ENCODE results near the gene BCL2.

Gene BCL2

GRCh38 chr18:63186520-63187222 lies 132.9 kb downstream of the BCL2 start:
- DNase-seq (ENCODE audit: extremely low read depth in 1 of 2, low read depth in 1 of 2), result no peak

DNA sequence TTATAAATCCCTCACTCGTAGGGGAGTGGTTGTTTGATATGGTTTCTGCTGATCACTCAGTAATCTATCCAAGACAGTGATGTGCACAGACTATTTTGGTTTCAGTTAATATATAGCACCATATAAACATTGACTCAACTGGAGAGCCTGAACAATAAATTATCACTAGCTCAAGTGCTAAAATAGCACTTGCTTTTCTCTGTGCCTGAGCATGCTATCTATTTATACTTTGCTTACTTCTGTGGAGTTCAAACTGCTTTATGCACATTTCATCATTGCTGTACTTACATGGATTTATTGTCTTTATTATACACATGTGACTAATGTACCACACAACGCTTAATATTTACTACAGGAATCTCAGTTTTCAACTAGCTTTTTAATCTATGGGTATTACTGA lies 133.6 kb downstream of the BCL2 start:
- no peak for DNase-seq (ENCODE audit: extremely low read depth in 1 of 2, low read depth in 1 of 2)

DNA sequence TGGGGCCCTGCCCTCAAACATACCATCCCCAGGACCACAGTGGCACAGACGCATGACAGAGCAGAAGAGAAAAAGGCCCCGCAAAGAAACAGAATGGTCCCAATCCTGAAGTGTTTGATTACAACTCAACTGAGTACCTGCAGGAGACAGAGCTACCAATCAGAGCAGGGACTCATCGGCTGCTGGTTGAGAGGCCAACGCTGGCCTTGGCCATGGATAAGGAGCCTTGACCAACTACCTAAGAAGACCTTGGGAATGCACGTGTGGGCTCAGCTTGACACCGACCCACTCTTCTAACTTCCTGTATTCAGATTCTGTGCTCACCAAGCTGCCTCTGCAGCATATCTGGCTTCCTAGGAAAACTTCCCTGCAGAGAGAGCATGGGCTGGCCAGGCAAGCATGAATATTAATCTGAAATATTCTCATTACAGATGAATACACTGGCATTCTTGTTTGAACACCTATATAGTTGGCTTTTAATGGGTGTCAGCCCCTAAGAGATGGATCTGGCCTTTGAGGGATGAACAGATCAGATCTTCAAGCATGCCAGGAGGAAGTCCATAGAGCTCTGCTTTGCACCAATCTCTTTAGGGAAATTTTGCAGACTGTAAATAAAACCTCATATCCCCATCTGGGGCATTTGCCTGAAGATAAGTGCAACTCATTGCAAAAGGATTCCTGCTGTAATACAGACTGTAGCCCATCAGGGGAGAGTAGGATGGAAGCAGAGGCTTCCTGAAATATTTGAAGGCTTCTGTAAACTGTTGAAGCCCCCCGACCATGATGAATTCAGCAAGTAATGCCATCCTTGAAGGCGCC lies 135.4 kb downstream of the BCL2 start:
- DNase-seq (ENCODE audit: extremely low read depth in 1 of 2, low read depth in 1 of 2), result no peak

DNA sequence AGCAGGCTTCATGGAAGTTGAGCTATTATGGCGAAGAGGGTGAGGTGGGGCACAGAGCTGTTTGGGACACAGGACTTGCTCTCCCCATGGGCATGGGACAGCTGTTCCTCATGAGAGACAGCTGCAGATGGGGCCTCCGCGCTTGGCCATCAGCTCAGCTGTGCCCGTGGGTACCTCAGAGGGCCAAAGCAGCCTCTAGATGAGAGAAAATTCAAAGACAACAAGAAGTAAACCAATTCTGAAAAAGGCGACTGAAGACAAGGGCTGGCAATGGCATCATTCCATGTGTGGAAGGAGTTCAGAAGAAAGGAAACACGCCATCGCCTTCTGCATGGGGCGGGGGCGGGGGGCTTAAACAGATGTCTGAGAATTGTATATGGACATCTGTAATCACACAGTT lies 136.2 kb downstream of the BCL2 start:
- DNase-seq (ENCODE audit: extremely low read depth in 1 of 2, low read depth in 1 of 2), result no peak

DNA sequence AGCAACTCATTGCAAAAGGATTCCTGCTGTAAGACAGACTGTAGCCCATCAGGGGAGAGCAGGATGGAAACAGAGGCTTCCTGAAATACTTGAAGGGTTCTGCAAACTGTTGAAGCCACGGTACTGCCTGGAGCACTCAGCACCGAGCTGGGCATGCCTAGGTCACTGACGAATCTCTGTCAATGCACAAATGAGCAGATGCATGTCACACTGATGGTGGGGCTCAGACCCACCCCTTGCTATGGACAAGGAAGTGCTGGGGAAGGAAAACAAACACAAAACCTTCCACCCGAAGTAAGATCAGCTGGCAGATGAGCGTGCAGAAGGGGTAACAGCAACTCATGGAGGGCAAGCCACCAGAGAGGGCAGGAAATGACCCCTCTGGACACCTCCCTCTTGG lies 136.7 kb downstream of the BCL2 start:
- no peak for DNase-seq (ENCODE audit: extremely low read depth in 1 of 2, low read depth in 1 of 2)

DNA sequence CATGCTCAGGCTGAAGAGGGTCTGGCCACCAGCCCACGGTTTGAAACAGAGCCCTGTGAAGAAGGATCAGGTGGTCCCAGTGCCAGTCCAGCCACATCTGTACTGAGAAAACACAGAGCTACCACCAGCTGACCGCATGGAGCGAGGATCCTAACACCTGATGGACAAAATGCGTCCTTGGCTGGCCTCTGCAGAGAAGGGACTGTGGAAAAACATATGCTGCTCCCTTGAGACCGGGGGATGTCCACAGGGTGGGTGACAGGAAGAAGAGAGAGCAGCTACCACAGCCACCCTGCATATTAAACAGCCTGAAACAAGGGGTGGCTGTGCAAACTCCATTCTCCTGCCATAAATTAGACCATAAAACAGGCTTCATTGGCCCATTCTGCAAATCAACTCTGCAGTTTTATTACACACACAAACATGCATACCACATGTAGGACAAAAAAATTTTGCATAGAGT lies 137.2 kb downstream of the BCL2 start:
- DNase-seq (ENCODE audit: extremely low read depth in 1 of 2, low read depth in 1 of 2), result no peak

DNA sequence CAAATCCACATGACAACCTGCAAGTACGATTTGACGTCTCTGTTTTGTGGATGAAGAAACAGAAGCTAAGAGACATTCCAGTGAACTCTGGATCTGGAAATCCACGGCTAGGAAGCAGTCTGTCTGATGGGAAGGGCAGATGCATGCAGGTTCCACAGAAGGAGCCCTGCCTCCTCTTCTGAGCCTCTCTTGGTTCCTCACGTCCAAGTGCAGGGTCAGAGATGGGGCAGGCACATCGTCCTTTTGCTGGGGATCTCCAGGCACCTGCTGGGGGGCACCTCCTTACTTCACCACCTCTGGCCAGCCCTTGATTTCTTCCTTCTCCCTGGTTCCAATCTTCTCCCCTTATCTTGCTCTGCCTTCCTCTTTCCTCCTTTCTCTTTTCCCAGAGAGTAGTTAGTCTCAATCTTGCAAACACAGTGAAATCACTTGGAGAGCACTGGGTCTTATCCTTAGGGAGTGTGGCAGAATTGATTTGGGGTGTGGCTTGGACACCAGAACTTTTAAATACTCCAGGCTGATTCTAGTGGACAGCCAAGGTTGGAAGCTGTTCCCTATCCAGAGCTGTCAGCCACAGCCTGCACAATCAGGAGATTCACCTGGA lies 137.8 kb downstream of the BCL2 start:
- DNase-seq (ENCODE audit: extremely low read depth in 1 of 2, low read depth in 1 of 2), result no peak

- no peak for DNase-seq (ENCODE audit: extremely low read depth in 1 of 2, low read depth in 1 of 2)
Observed at GRCh38 chr18:63180971-63181376, 138.6 kb downstream of the BCL2 start.

GRCh38 chr18:63180321-63180720 lies 139.2 kb downstream of the BCL2 start:
- no peak for DNase-seq (ENCODE audit: extremely low read depth in 1 of 2, low read depth in 1 of 2)

- no peak for DNase-seq (ENCODE audit: extremely low read depth in 1 of 2, low read depth in 1 of 2)
Observed at GRCh38 chr18:63179422-63179821, 140.1 kb downstream of the BCL2 start.

- DNase-seq (ENCODE audit: extremely low read depth in 1 of 2, low read depth in 1 of 2), result no peak
Observed at GRCh38 chr18:63178971-63179370, 140.6 kb downstream of the BCL2 start.

DNA sequence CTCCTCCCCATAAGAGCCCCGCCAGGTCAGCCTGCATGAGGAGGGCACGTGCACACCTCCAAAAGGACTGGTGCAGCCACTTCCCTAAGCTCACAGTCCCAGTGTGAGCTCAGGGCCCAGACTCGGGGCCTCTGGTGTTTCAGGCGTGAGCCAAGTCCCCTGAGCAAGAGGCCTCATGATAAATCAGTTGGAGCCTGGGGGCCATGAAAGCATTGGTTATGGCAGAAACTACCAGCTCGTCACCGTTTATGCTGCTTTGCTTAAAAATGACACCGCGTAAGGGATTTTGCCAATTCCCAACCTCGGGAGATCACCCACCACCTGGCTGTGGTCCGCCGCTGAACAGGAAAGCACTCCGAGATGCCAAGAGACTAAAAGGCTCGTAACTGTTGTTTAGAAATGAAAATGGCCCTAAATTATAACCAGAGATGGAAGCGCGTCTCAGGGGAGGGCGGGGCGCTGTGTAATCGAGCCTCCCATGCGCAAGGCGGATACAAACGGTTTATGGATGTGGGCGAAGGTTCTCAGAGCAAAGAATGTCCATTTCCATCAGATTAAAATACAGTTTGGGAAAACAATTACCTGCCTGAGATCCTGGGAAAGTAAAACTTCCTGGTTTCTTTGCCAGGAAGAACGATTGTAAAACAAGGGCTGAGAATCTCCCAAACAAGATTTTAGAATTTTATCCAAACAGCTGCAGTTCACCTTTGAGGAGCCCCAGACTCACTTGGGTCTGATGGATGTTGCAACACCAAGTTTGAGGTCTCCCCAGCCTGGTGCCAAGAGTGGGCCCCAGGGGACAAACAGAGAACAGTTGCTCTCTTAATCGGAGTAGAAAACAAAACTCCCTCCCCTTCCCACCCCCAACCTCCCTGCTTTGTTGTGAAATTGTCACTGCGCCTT lies 141.4 kb downstream of the BCL2 start:
- no peak for DNase-seq (ENCODE audit: extremely low read depth in 1 of 2, low read depth in 1 of 2)

GRCh38 chr18:63177259-63177658 lies 142.3 kb downstream of the BCL2 start:
- DNase-seq (ENCODE audit: extremely low read depth in 1 of 2, low read depth in 1 of 2), result no peak

DNA sequence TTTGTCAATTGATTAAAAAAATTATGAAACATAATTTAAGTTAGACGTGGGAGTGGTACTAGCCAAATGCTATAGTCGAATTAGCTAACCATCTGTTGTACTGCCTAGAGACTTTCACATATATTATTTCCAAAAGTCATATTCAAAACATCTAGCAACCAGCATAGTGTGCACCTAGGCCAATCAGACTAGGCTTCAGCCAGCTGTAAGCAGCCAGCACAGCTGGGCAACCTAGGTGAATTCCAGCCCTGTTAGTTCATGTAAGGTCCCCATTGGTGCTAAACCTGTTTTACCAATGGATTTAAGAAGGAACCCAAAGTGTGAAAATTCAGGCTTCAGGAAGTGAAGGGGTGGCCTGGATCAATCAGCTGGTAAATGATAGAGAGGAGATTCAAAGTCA lies 144.3 kb downstream of the BCL2 start:
- DNase-seq (ENCODE audit: extremely low read depth in 1 of 2, low read depth in 1 of 2), result no peak

- no peak for DNase-seq (ENCODE audit: extremely low read depth in 1 of 2, low read depth in 1 of 2)
Observed at GRCh38 chr18:63173983-63174382, 145.6 kb downstream of the BCL2 start.

GRCh38 chr18:63169853-63170252 lies 149.7 kb downstream of the BCL2 start:
- no peak for DNase-seq (ENCODE audit: extremely low read depth in 1 of 2, low read depth in 1 of 2)

DNA sequence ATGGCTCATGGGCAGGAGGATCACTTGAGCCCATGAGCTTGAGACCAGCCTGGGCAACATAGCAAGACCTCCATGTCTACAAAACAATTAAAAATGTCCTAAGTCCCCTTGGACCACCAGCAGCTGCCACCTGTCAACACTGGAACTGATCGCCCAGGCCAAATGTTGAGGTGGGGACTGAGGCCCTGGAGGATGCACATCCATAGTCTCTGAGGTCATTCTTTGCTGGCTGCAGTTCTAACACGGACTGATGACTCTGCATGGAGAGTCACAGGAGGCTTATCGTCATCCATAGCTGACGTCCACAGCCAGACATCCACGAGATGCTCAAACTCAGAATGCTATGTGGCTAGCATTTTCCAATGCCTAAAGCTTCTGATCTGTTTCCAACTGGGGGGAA lies 151.3 kb downstream of the BCL2 start:
- DNase-seq (ENCODE audit: extremely low read depth in 1 of 2, low read depth in 1 of 2), result no peak

- DNase-seq (ENCODE audit: extremely low read depth in 1 of 2, low read depth in 1 of 2), result no peak
Observed at GRCh38 chr18:63166142-63166541, 153.4 kb downstream of the BCL2 start.

GRCh38 chr18:63164396-63164795 lies 155.2 kb downstream of the BCL2 start:
- no peak for DNase-seq (ENCODE audit: extremely low read depth in 1 of 2, low read depth in 1 of 2)

- no peak for DNase-seq (ENCODE audit: extremely low read depth in 1 of 2, low read depth in 1 of 2)
Observed at GRCh38 chr18:63162271-63163014, 157.1 kb downstream of the BCL2 start.

Measured in activated CD8-positive, alpha-beta memory T cell treated with anti-CD3 and anti-CD28 coated beads for 1 hour (primary cell).